Measurements from ENCODE around the gene RIMS1. TPM values are rescaled to one million over a fixed set of nuclear protein-coding genes. Genes with fewer than 3 reads are reported as not detected.

The RIMS1 gene
- total and polyA plus RNA-seq, 2 donors: 0.09 to 0.14 TPM

DNA sequence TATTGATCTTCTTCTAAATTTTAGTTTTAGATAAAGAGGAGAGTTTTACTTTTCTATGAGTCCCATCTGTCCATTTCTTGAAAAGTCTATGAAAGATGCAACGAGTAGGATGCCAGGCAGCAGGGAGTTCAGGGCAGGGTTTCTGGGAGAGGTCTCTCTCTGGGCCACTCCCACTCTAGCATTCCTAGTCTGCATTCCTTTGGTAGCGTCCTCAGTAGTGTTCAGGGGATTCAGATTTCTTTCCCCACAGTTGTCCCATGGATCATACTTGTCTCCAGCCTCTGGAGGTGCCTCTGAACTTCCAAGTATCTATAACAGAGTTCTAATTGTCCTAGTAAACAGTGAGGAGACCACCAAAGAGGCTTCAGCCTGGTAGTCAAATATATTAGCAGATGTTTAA lies 225.3 kb downstream of the RIMS1 start:
- no peaks in the 10 kb centered on the region for H3K36me3 ChIP-seq (ENCODE audit: control insufficient read depth in 2 of 2, insufficient read depth in 2 of 2, low read length in 1 of 2)
- H3K27ac ChIP-seq (ENCODE audit: low read depth in 1 of 2, low read length in 1 of 2): no peak overlapping the region
- H3K9me3 ChIP-seq (ENCODE audit: control insufficient read depth in 2 of 2, insufficient read depth in 1 of 2, low read length in 1 of 2): no peaks in the 10 kb centered on the region
- H3K4me1 ChIP-seq (ENCODE audit: control insufficient read depth in 2 of 2, insufficient read depth in 2 of 2, low read length in 2 of 2): no peaks in the 10 kb centered on the region
- H3K27me3 ChIP-seq (ENCODE audit: control insufficient read depth in 2 of 2, insufficient read depth in 1 of 2, low read length in 1 of 2): no peaks in the 10 kb centered on the region
- no peak for DNase-seq (ENCODE audit: low read depth in 6 of 9, low spot score in 9 of 9)
- 70% methylated on average over 2 of the region's 2 CpGs for WGBS
- no peak overlapping the region for H3K4me3 ChIP-seq (ENCODE audit: low read length in 2 of 2)

DNA sequence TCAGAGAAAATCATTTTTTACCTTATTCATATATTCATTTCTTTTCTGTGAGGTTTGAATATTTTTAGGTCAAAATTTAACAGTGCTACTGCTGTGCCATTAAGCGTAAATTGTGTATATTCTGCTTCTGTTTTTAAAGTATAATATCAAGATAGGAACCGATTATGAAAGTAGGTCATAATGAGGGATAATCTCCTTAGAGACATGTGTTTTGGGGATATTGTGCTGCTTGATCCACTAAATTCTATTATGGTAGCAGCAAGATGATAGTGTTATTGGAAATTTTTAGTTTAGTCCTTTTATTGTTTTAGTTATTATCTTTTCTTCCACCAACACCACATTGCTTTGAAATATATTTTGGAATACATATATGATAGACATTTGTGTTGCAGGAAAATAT lies 244.0 kb downstream of the RIMS1 start:
- Histone ChIP-seq H3K9me3 (ENCODE audit: control insufficient read depth in 2 of 2, insufficient read depth in 1 of 2, low read length in 1 of 2) (peaks cover 0 to 5% of the 10 kb centered on the region in 2 donors), H3K27ac (ENCODE audit: low read depth in 1 of 2, low read length in 1 of 2) (no peak overlapping the region), H3K4me3 (ENCODE audit: low read length in 2 of 2) (no peak overlapping the region), H3K27me3 (ENCODE audit: control insufficient read depth in 2 of 2, insufficient read depth in 1 of 2, low read length in 1 of 2) (no peaks in the 10 kb centered on the region), H3K4me1 (ENCODE audit: control insufficient read depth in 2 of 2, insufficient read depth in 2 of 2, low read length in 2 of 2) (no peaks in the 10 kb centered on the region), H3K36me3 (ENCODE audit: control insufficient read depth in 2 of 2, insufficient read depth in 2 of 2, low read length in 1 of 2) (no peaks in the 10 kb centered on the region)
- WGBS: 97% methylated on average over 2 of the region's 2 CpGs
- DNase-seq (ENCODE audit: low read depth in 6 of 9, low spot score in 9 of 9): no peak

DNA sequence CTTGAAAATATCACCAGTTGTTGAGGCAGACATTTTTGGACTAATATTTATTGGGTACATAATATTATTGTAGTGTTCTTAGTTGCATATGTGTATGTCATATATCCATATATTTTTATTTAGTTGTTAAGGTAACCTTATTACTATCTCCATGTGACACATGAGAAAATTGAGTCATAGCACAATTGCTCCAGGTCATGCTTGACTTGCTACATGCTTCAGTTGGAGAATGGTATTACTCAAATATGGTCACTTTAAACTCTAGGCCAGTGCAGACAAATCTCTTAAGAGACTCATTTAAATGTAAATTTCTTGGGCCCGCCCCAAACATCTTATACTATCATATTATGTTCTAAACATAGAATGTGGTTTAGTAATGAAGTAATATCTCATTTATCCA lies 246.1 kb downstream of the RIMS1 start:
- no peak overlapping the region for H3K4me3 ChIP-seq (ENCODE audit: low read length in 2 of 2)
- H3K4me1 ChIP-seq (ENCODE audit: control insufficient read depth in 2 of 2, insufficient read depth in 2 of 2, low read length in 2 of 2): no peaks in the 10 kb centered on the region
- no peak overlapping the region for H3K27ac ChIP-seq (ENCODE audit: low read depth in 1 of 2, low read length in 1 of 2)
- WGBS: 93% methylated on average over 1 of the region's 1 CpG
- H3K27me3 ChIP-seq (ENCODE audit: control insufficient read depth in 2 of 2, insufficient read depth in 1 of 2, low read length in 1 of 2): no peaks in the 10 kb centered on the region
- no peaks in the 10 kb centered on the region for H3K36me3 ChIP-seq (ENCODE audit: control insufficient read depth in 2 of 2, insufficient read depth in 2 of 2, low read length in 1 of 2)
- DNase-seq (ENCODE audit: low read depth in 6 of 9, low spot score in 9 of 9): no peak
- H3K9me3 ChIP-seq (ENCODE audit: control insufficient read depth in 2 of 2, insufficient read depth in 1 of 2, low read length in 1 of 2): no peaks in the 10 kb centered on the region

DNA sequence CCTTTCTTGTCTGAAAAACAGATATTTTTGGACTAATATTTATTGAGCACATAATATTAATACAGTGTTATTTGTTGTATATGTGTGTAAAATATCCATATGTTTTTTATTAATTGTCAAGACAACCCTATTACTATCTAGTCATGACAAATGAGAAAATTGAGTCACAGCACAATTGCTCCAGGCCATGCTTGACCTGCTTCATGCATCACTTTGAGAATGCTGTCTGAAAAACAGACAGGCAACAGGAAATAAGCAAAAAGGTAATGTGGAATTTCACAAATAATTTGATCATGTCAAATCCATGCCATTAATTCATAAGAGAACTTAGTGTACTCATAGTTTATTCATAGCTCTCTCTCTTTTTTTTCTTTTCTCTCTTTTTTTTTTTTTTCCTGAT lies 246.5 kb downstream of the RIMS1 start:
- Histone ChIP-seq H3K4me3 (ENCODE audit: low read length in 2 of 2) (no peak overlapping the region), H3K4me1 (ENCODE audit: control insufficient read depth in 2 of 2, insufficient read depth in 2 of 2, low read length in 2 of 2) (no peaks in the 10 kb centered on the region), H3K27me3 (ENCODE audit: control insufficient read depth in 2 of 2, insufficient read depth in 1 of 2, low read length in 1 of 2) (no peaks in the 10 kb centered on the region), H3K36me3 (ENCODE audit: control insufficient read depth in 2 of 2, insufficient read depth in 2 of 2, low read length in 1 of 2) (no peaks in the 10 kb centered on the region), H3K27ac (ENCODE audit: low read depth in 1 of 2, low read length in 1 of 2) (no peak overlapping the region), H3K9me3 (ENCODE audit: control insufficient read depth in 2 of 2, insufficient read depth in 1 of 2, low read length in 1 of 2) (no peaks in the 10 kb centered on the region)
- DNase-seq (ENCODE audit: low read depth in 6 of 9, low spot score in 9 of 9): no peak

DNA sequence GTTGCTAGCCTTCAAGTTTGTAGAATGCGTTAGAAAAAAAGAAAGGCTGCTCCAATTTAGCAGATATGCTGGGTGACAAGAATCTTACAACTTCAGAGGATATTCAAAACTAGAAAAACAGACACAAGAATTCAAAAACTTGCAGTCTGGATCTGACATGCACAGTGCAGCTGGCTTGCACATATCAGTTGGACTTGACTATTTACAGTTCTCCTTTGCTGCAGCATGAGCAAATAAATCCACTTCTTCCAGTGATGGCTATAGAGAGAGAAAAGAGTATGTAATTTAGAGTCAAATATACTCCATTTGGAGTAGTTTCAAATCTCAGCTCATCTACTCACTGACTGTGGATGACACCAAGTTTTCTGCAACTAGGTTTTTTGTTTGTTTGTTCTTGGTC lies 247.0 kb downstream of the RIMS1 start:
- DNase-seq (ENCODE audit: low read depth in 6 of 9, low spot score in 9 of 9): no peak
- no peaks in the 10 kb centered on the region for H3K27me3 ChIP-seq (ENCODE audit: control insufficient read depth in 2 of 2, insufficient read depth in 1 of 2, low read length in 1 of 2)
- 91% methylated on average over 1 of the region's 1 CpG for WGBS

DNA sequence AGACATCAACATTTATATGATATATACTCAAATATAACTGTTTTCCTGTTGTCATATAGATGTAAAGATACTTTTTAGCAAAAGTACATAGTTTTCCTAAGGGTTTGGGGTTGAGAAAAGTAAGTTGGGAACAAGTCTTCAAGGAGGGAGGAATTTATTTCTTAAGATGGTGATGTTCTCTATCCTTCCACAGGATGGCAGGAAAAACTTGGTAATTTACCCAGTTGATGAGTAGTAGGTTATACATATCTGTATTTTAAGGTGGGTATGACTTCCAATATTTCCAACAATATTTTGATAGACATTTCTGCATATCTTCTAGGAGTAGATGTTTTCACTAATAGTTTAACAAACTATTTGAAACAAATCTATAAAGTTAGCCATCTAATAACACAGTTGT lies 254.4 kb downstream of the RIMS1 start:
- Histone ChIP-seq H3K27me3 (ENCODE audit: control insufficient read depth in 2 of 2, insufficient read depth in 1 of 2, low read length in 1 of 2) (no peaks in the 10 kb centered on the region), H3K4me3 (ENCODE audit: low read length in 2 of 2) (no peak overlapping the region), H3K36me3 (ENCODE audit: control insufficient read depth in 2 of 2, insufficient read depth in 2 of 2, low read length in 1 of 2) (no peaks in the 10 kb centered on the region), H3K9me3 (ENCODE audit: control insufficient read depth in 2 of 2, insufficient read depth in 1 of 2, low read length in 1 of 2) (no peaks in the 10 kb centered on the region), H3K4me1 (ENCODE audit: control insufficient read depth in 2 of 2, insufficient read depth in 2 of 2, low read length in 2 of 2) (no peaks in the 10 kb centered on the region), H3K27ac (ENCODE audit: low read depth in 1 of 2, low read length in 1 of 2) (no peak overlapping the region)
- no peak for DNase-seq (ENCODE audit: low read depth in 6 of 9, low spot score in 9 of 9)

More for the DNA sequence above, 247.0 kb downstream of the RIMS1 start:
- H3K4me3 ChIP-seq (ENCODE audit: low read length in 2 of 2): no peak overlapping the region
- H3K9me3 ChIP-seq (ENCODE audit: control insufficient read depth in 2 of 2, insufficient read depth in 1 of 2, low read length in 1 of 2): no peaks in the 10 kb centered on the region
- no peaks in the 10 kb centered on the region for H3K36me3 ChIP-seq (ENCODE audit: control insufficient read depth in 2 of 2, insufficient read depth in 2 of 2, low read length in 1 of 2)
- H3K4me1 ChIP-seq (ENCODE audit: control insufficient read depth in 2 of 2, insufficient read depth in 2 of 2, low read length in 2 of 2): no peaks in the 10 kb centered on the region
- no peak overlapping the region for H3K27ac ChIP-seq (ENCODE audit: low read depth in 1 of 2, low read length in 1 of 2)

DNA sequence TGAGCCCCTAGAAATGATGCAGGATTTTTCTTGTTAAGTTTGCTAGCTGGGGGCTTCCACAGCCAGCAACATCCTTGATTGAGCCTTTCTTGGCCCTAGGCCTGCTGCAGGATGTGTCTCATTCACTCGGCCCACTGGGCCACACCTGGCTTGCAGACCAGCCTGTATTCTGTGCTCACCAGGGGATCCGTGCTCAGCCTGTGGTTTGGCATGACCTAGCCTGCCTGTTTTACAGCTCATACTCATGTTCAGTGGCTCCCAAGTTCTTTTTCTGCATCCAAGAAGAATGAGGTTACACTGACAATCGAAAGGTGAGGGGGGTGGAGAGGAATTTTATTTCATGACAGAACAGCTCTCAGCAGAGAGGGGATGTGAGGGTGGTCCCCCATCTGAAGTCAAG lies 263.4 kb downstream of the RIMS1 start:
- no peaks in the 10 kb centered on the region for H3K27me3 ChIP-seq (ENCODE audit: control insufficient read depth in 2 of 2, insufficient read depth in 1 of 2, low read length in 1 of 2)
- no peak for DNase-seq (ENCODE audit: low read depth in 6 of 9, low spot score in 9 of 9)
- H3K9me3 ChIP-seq (ENCODE audit: control insufficient read depth in 2 of 2, insufficient read depth in 1 of 2, low read length in 1 of 2): peaks cover 0 to 10% of the 10 kb centered on the region in 2 donors
- no peaks in the 10 kb centered on the region for H3K36me3 ChIP-seq (ENCODE audit: control insufficient read depth in 2 of 2, insufficient read depth in 2 of 2, low read length in 1 of 2)
- WGBS: 87% methylated on average over 3 of the region's 3 CpGs
- H3K4me1 ChIP-seq (ENCODE audit: control insufficient read depth in 2 of 2, insufficient read depth in 2 of 2, low read length in 2 of 2): no peaks in the 10 kb centered on the region
- H3K27ac ChIP-seq (ENCODE audit: low read depth in 1 of 2, low read length in 1 of 2): no peak overlapping the region
- no peak overlapping the region for H3K4me3 ChIP-seq (ENCODE audit: low read length in 2 of 2)

DNA sequence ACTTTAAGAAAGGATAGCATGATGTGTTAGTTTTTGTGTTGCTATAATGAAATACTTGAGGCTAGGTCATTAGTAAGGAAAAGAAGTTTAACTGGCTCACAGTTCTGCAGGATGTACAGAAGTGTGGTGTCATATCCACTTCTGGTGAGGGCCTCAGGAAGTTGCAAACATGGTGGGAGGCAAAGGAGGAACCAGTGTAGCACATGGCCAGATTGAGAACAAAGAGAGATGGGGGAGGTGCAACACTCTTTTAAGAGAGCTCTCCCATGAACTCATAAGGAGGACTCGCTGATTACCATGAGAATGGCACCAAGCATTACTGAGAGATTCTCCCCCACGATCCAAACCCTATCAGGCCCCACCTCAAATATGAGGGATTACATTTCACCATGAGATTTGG lies 265.4 kb downstream of the RIMS1 start:
- DNase-seq (ENCODE audit: low read depth in 6 of 9, low spot score in 9 of 9): no peak
- H3K36me3 ChIP-seq (ENCODE audit: control insufficient read depth in 2 of 2, insufficient read depth in 2 of 2, low read length in 1 of 2): no peaks in the 10 kb centered on the region
- H3K27ac ChIP-seq (ENCODE audit: low read depth in 1 of 2, low read length in 1 of 2): no peak overlapping the region
- WGBS: 61% methylated on average over 2 of the region's 2 CpGs
- H3K9me3 ChIP-seq (ENCODE audit: control insufficient read depth in 2 of 2, insufficient read depth in 1 of 2, low read length in 1 of 2): peaks cover 0 to 10% of the 10 kb centered on the region in 2 donors
- H3K27me3 ChIP-seq (ENCODE audit: control insufficient read depth in 2 of 2, insufficient read depth in 1 of 2, low read length in 1 of 2): no peaks in the 10 kb centered on the region
- H3K4me1 ChIP-seq (ENCODE audit: control insufficient read depth in 2 of 2, insufficient read depth in 2 of 2, low read length in 2 of 2): no peaks in the 10 kb centered on the region
- no peak overlapping the region for H3K4me3 ChIP-seq (ENCODE audit: low read length in 2 of 2)

DNA sequence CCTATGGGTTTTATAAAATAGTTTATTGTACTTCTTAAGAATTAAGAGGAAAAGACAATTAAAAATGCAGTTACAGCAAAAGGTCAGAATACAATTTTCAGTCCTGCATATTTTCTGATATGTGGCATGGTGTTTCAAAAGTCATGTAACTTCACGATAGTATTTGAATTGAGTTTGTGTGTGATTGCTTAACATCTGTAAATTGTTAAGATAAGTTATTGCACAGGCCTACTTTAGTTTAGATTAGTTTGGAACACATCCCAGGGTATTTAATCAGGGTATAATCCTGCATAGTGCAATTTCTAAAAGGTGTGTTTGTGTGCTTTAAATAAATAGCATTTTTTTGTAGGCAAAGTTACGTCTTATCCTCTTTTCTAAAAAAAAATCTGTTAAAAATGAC lies 289.6 kb downstream of the RIMS1 start:
- H3K27me3 ChIP-seq (ENCODE audit: control insufficient read depth in 2 of 2, insufficient read depth in 1 of 2, low read length in 1 of 2): peaks cover under 1 to 9% of the 10 kb centered on the region in 2 donors
- no peak overlapping the region for H3K4me3 ChIP-seq (ENCODE audit: low read length in 2 of 2)
- no peaks in the 10 kb centered on the region for H3K36me3 ChIP-seq (ENCODE audit: control insufficient read depth in 2 of 2, insufficient read depth in 2 of 2, low read length in 1 of 2)
- no peak overlapping the region for H3K27ac ChIP-seq (ENCODE audit: low read depth in 1 of 2, low read length in 1 of 2)
- no peaks in the 10 kb centered on the region for H3K9me3 ChIP-seq (ENCODE audit: control insufficient read depth in 2 of 2, insufficient read depth in 1 of 2, low read length in 1 of 2)
- H3K4me1 ChIP-seq (ENCODE audit: control insufficient read depth in 2 of 2, insufficient read depth in 2 of 2, low read length in 2 of 2): no peaks in the 10 kb centered on the region
- no peak for DNase-seq (ENCODE audit: low read depth in 6 of 9, low spot score in 9 of 9)
- 90% methylated on average over 2 of the region's 2 CpGs for WGBS

All from thymus (tissue), 11 donors.